Measurements from ENCODE around the gene IRF2. TPM values are rescaled to one million over a fixed set of nuclear protein-coding genes. Genes with fewer than 3 reads are reported as not detected.

Gene IRF2
- total and polyA plus RNA-seq, 2 of the 8 experiments (the other 6 are each of a cell fraction or from before 2014, with no cell fraction given) = 13.8 to 17.0 TPM

GRCh38 chr4:184450743-184451535 is 23.4 kb downstream of the IRF2 start (continued):
- TF ChIP-seq HDAC2 (IDR thresholded peaks at IDR 0.05; ENCODE audit: borderline replicate concordance in 1 of 2, low read depth in 2 of 2, low read length in 2 of 2) (no peak), KDM1A (IDR thresholded peaks at IDR 0.05; ENCODE audit: borderline replicate concordance, low read length) (no peak), CREB1 (IDR thresholded peaks at IDR 0.05) (no peak), NANOG (IDR thresholded peaks at IDR 0.05; ENCODE audit: insufficient read depth, low read depth, low read length, poor library complexity, severe bottlenecking) (no peak), JUN (IDR thresholded peaks at IDR 0.05; ENCODE audit: low read depth, low read length) (no peak), EZH2 (IDR thresholded peaks at IDR 0.05; ENCODE audit: low read depth, low read length, severe bottlenecking) (no peak), KDM4A (IDR thresholded peaks at IDR 0.05; ENCODE audit: low read depth, low read length, severe bottlenecking) (no peak)
